Measurements from ENCODE around the gene LRRC4C. TPM values are rescaled to one million over a fixed set of nuclear protein-coding genes. Genes with fewer than 3 reads are reported as not detected.

The LRRC4C gene
- total and polyA plus RNA-seq, 10 of the 15 experiments (the other 5 are each of a cell fraction or from before 2014, with no cell fraction given): 1.5 TPM; not detected in 9

DNA sequence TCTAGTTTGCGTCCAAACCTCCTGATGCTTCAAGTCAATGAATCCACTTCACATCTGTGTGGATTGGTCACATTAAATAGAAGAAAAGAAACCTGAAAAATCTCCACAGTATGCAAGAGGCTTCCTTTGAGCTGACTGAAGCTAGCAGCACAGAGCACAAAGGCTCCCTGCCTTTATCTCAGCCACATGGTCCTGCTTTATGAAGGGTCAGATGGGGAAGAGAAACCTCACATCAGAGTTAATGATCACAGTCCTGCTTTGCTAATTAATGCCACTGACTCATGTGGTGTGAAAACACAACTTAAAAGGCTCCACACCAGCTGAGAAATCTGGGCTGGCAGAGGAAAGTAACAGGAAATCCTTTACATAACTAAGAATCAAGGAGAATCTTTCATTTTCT, 1291.0 kb downstream of the LRRC4C start (continued):
- TF ChIP-seq, protein P1, sequence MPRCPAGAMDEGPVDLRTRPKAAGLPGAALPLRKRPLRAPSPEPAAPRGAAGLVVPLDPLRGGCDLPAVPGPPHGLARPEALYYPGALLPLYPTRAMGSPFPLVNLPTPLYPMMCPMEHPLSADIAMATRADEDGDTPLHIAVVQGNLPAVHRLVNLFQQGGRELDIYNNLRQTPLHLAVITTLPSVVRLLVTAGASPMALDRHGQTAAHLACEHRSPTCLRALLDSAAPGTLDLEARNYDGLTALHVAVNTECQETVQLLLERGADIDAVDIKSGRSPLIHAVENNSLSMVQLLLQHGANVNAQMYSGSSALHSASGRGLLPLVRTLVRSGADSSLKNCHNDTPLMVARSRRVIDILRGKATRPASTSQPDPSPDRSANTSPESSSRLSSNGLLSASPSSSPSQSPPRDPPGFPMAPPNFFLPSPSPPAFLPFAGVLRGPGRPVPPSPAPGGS (IDR thresholded peaks at IDR 0.05; ENCODE audit: borderline replicate concordance, insufficient read depth, low read depth, low read length, poor library complexity, severe bottlenecking): no peak
- TF ChIP-seq SIX5 (IDR thresholded peaks at IDR 0.05; ENCODE audit: low read depth, low read length, severe bottlenecking): no peak
- peak; percentile 55 to 58; a peak in 1 of 4 replicates for TF ChIP-seq BHLHE40 (IDR thresholded peaks at IDR 0.05; ENCODE audit: borderline replicate concordance in 1 of 2, low read depth in 2 of 2, low read length in 1 of 2)
- no peak for TF ChIP-seq MTA3 (IDR thresholded peaks at IDR 0.05; ENCODE audit: borderline replicate concordance, low read length)
- no peak for TF ChIP-seq PAX5 (IDR thresholded peaks at IDR 0.05; ENCODE audit: borderline replicate concordance, low read depth, low read length)
- TF ChIP-seq TAF1 (IDR thresholded peaks at IDR 0.05; ENCODE audit: borderline replicate concordance, low read depth, low read length): no peak
- TF ChIP-seq, protein P2, sequence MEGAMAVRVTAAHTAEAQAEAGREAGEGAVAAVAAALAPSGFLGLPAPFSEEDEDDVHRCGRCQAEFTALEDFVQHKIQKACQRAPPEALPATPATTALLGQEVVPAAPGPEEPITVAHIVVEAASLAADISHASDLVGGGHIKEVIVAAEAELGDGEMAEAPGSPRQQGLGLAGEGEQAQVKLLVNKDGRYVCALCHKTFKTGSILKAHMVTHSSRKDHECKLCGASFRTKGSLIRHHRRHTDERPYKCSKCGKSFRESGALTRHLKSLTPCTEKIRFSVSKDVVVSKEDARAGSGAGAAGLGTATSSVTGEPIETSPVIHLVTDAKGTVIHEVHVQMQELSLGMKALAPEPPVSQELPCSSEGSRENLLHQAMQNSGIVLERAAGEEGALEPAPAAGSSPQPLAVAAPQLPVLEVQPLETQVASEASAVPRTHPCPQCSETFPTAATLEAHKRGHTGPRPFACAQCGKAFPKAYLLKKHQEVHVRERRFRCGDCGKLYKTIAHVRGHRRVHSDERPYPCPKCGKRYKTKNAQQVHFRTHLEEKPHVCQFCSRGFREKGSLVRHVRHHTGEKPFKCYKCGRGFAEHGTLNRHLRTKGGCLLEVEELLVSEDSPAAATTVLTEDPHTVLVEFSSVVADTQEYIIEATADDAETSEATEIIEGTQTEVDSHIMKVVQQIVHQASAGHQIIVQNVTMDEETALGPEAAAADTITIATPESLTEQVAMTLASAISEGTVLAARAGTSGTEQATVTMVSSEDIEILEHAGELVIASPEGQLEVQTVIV (IDR thresholded peaks at IDR 0.05; ENCODE audit: borderline replicate concordance, partially characterized antibody): no peak
- peak; percentile 88; the same call in 1 of the 2 replicates for TF ChIP-seq BCL11A (IDR thresholded peaks at IDR 0.05; ENCODE audit: low read depth, low read length)
- TF ChIP-seq, protein P3, sequence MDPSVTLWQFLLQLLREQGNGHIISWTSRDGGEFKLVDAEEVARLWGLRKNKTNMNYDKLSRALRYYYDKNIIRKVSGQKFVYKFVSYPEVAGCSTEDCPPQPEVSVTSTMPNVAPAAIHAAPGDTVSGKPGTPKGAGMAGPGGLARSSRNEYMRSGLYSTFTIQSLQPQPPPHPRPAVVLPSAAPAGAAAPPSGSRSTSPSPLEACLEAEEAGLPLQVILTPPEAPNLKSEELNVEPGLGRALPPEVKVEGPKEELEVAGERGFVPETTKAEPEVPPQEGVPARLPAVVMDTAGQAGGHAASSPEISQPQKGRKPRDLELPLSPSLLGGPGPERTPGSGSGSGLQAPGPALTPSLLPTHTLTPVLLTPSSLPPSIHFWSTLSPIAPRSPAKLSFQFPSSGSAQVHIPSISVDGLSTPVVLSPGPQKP (IDR thresholded peaks at IDR 0.05; ENCODE audit: low read depth, low read length): no peak
- TF ChIP-seq, protein P4, sequence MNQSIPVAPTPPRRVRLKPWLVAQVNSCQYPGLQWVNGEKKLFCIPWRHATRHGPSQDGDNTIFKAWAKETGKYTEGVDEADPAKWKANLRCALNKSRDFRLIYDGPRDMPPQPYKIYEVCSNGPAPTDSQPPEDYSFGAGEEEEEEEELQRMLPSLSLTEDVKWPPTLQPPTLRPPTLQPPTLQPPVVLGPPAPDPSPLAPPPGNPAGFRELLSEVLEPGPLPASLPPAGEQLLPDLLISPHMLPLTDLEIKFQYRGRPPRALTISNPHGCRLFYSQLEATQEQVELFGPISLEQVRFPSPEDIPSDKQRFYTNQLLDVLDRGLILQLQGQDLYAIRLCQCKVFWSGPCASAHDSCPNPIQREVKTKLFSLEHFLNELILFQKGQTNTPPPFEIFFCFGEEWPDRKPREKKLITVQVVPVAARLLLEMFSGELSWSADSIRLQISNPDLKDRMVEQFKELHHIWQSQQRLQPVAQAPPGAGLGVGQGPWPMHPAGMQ (IDR thresholded peaks at IDR 0.05; ENCODE audit: borderline replicate concordance): no peak
- TF ChIP-seq FOXM1 (IDR thresholded peaks at IDR 0.05; ENCODE audit: low read depth, low read length): no peak
- TF ChIP-seq, protein P5, sequence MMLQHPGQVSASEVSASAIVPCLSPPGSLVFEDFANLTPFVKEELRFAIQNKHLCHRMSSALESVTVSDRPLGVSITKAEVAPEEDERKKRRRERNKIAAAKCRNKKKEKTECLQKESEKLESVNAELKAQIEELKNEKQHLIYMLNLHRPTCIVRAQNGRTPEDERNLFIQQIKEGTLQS (IDR thresholded peaks at IDR 0.05; ENCODE audit: borderline replicate concordance, extremely low read depth, low read depth, low read length): no peak
- TF ChIP-seq EED (IDR thresholded peaks at IDR 0.05; ENCODE audit: low read depth): no peak
- no peak for TF ChIP-seq ZNF217 (IDR thresholded peaks at IDR 0.05)
- TF ChIP-seq NR2C1 (IDR thresholded peaks at IDR 0.05): no peak
- TF ChIP-seq SIN3A (IDR thresholded peaks at IDR 0.05; ENCODE audit: low read depth, low read length): no peak
- TF ChIP-seq SMARCA5 (IDR thresholded peaks at IDR 0.05): no peak
- no peak for TF ChIP-seq FOS (IDR thresholded peaks at IDR 0.05; ENCODE audit: borderline replicate concordance, extremely low read depth, insufficient read length)
- TF ChIP-seq BRCA1 (IDR thresholded peaks at IDR 0.05; ENCODE audit: low read depth, low read length): no peak
- TF ChIP-seq, protein P6, sequence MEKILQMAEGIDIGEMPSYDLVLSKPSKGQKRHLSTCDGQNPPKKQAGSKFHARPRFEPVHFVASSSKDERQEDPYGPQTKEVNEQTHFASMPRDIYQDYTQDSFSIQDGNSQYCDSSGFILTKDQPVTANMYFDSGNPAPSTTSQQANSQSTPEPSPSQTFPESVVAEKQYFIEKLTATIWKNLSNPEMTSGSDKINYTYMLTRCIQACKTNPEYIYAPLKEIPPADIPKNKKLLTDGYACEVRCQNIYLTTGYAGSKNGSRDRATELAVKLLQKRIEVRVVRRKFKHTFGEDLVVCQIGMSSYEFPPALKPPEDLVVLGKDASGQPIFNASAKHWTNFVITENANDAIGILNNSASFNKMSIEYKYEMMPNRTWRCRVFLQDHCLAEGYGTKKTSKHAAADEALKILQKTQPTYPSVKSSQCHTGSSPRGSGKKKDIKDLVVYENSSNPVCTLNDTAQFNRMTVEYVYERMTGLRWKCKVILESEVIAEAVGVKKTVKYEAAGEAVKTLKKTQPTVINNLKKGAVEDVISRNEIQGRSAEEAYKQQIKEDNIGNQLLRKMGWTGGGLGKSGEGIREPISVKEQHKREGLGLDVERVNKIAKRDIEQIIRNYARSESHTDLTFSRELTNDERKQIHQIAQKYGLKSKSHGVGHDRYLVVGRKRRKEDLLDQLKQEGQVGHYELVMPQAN (conservative IDR thresholded peaks at IDR 0.05): no peak
